GM21360 (cell line): ENCODE results near the gene GOLGA8S.
"Not testable (repeated sequence)": the region's sequence is repeated elsewhere in the genome, so short reads cannot be mapped to it uniquely, and the experiment has no call there.

Source experiments
- ATAC-seq: cut with Tn5 transposase; IDR thresholded peaks from one replicate; pipeline ENCODE4 v1.9.1; 2021; ENCODE audit warnings: mild to moderate bottlenecking, moderate library complexity; ENCODE audit not compliant: unreplicated experiment

Gene GOLGA8S

DNA sequence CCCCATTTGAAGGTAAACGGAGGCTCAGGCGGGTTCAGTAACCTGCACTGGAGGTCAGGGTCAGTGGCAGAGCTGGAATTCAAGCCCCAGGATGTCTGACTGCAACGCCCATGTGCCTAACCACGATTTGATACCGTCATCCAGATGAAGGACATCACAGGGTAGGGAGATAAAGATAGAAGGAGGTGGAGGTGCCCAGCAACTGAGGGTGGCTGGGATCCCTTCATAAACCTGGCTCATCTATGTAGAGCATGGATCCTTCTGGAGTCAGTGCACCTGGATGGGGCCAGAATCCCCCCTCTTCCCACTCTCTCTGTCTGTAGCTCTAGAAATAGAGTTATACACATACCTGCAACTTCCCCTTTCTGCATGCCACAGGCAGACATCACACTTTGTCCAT lies 41.3 kb downstream of the GOLGA8S start:
- no peak for ATAC-seq

DNA sequence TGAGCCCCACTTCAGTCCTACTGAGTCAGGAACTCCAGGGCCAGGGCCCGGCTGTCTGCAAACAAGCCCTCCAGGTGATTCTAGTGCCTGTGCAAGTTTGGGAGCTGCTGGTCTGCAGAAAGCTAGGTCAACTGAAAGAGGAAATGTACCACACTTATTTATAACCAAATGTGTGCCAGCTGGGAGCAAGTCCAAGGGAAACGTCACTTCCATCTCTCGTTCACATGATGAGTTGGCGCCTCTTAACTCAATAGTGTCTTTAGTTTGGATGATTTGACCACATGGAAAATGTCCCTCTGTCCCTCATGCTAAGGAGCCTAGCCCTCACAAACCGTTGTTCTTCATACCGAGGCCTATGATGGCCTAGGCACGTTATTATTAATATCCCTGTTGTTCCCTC lies 43.2 kb downstream of the GOLGA8S start:
- no peak for ATAC-seq

DNA sequence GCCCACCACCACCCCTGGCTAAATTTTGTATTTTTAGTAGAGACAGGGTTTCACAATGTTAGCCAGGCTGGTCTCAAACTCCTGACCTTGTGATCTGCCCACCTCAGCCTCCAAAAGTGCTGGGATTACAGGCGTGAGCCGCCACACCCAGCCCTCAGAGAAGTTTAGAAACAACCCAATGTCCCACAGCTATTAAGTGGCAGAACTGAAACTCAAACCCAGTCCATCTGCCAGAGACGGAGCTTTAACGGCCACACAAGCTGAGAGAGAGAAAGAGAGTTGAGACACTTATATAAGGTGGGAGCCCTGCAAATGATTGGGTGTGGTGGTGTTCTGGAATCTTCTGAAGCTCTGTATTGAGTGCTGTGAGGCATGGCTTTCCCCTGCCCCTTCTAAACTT lies 43.8 kb downstream of the GOLGA8S start:
- not testable (repeated sequence) for ATAC-seq

DNA sequence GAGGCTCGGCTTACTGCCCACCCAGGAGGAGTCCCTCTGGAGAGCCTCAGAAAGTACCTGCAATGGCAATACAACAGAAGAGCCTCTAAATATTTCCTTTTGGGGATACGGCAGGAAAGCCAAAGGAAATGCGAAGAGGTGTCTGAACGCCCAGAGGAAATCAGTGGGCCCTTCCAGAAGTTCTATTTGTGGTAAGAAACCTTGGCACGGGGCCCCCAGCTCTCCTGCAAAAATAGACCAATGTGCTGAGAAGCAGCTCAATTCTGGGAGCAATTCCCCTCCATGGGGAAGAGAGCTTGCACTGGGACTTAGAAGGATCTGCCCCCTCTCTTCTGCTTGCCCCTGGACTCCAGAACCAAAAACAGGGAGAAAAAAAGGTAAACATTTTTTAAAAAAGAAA lies 44.7 kb downstream of the GOLGA8S start:
- not testable (repeated sequence) for ATAC-seq

DNA sequence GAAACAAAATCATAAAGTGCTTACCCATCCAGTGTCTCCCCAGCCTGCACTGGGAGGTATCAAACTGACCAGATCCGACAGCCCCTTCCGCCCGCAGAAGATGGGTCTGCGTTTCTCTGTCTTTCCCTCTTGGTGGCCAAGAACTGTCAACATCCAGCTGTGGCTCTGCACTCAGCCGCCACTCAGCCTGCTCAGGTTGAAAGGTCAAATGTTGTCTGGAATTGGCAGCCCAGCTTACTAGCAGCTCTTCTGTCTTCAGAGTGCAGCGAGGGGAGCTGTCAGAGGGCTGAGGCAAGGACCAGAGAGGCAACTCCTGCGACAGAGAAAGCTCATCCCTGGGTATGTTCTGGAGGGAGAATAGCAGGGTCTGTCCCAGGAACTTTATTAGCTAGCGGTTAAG lies 47.1 kb downstream of the GOLGA8S start:
- ATAC-seq, result no peak

DNA sequence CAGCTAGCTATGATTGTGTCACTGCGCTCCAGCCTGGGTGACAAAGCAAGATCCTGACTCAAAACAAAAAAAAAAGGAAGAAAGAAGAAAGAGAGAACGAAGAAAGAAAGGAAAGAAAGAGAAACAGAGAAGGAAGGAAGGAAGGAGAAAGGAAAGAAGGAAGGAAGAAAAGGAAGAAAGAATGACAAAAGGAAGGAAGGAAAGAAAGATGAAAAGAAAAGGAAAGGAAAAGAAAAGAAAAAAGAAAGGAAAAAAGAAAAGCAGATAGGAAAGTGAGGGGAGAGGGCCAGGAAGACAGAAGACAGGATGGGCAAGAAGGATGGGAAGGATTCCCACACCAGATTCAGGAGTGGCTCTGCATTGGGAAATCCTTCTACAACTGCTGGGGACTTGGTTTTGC lies 47.6 kb downstream of the GOLGA8S start:
- ATAC-seq, result no peak

DNA sequence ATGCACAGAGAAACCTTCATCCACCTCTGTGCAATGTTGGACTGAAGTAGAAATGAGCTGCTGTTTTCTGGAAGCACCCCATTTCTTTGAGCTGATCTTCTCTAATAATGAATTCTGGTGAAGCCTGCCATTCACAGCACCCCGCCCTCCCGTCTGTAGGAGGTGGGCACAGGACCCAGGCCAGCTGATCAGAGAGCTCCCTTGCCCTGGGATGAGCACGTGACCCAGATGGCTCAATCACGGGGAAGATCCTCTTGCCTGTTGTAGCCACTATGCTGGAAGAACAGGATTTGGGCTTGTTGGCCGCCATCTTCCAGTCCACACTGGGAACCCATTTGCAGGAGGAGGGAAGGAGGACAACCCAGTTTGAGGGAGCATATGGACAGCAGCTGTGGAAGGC lies 48.0 kb downstream of the GOLGA8S start:
- ATAC-seq, result no peak

DNA sequence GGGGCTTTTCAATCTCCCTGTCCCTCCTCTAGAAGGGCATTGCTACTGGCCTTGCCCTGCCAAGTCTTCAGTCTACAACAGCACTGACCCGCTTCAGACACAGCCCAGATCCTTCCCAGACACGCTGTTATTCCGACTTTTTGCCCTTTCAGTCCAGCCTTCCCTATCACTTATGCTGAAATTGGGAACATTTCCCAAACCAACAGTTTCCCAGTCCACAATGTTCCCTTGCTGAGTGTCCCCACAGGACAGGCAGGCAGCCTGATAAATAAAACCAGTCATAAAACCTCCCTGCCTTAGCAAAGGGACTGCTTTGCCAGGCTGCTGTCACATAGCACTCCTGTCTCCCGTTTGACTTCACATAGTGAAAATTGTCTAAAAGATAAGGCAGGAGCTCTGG lies 49.0 kb downstream of the GOLGA8S start:
- no peak for ATAC-seq

DNA sequence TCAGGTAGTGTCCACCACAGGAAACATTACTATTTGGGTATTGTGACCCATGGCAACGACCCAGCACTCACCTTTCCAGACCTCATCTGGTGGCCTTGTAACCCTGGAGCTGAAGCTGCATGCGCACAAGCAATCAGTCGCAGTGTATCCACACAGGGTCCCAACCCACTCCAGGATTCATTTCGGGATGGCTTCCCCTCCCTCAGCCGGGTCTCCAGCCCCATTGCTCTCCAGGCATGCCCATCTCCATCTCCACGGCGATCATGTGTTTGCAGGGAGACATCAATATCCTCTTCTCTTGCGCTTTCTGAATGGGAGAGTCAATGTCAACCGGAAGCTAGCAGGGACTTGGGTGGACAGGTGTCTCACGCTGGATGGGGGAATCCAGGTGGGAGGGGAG lies 57.3 kb downstream of the GOLGA8S start:
- ATAC-seq, result no peak

DNA sequence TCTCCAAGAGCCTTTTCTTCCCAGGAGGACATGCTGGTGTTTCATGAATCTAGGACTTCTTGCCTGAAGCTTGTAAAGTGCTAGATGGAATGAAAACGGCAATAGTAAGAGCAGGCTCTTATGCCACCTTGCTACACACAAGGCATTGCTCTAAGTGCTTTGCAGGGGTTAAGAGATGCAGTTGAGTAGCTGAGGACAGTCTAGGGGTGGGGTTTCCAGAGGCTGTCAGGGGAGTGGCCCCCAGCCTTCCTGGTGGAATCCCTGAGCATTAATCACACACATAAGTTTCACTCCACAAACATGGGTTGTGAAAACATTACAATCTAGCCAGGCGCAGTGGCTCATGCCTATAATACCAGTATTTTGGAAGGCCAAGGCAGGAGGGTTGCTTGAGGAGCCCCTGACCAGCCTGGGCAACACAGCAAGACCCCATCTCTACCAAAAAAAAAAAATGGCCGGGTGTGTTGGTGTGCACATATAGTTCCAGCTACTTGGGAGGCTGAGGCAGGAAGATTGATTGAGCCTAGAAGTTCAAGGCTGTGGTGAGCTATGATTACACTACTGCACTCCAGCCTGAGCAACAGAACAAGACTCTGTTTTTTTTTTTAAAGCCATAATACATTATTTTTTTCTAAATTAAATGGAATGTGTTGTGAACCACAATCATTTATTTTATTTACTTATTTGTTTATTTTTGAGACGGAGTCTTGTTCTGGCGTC lies 58.5 kb downstream of the GOLGA8S start:
- ATAC-seq, result not testable (repeated sequence)
